Right ventricle myocardium superior (tissue), 1 donor: ENCODE measurements around the gene RNF39. TPM values are rescaled to one million over a fixed set of nuclear protein-coding genes. Genes with fewer than 3 reads are reported as not detected.

Experiments used
- ATAC-seq: fragments of 200-7000 bp; cut with Tn5 transposase; one replicate; pipeline ENCODE4 v1.9.1; 2020; ENCODE audit warnings: mild to moderate bottlenecking; ENCODE audit not compliant: poor library complexity
- DNase-seq: peaks from one replicate; pipeline ENCODE4 v3.0.0-alpha.2; 2020
- intact Hi-C: fragments of 100-400 bp; cut with DNase I; formaldehyde crosslinking; loops from one replicate; pipeline ENCODE4 v1.11.2; 2022
- total RNA-seq: library from RNA; stranded (reverse); fragmentation: NEBNext Ultra II Directional; extraction: Animal tissue kit (Norgen Biotek cat#: 25700); gene quantifications from one replicate; pipeline ENCODE4 v1.2.1, GENCODE V29; 2021
- donor health status: DM: no; HTN: yes; CAD: no; lungs with severe emphysema.

The RNF39 gene
- total RNA-seq, 1 donor from 2014 or later: not detected

DNA sequence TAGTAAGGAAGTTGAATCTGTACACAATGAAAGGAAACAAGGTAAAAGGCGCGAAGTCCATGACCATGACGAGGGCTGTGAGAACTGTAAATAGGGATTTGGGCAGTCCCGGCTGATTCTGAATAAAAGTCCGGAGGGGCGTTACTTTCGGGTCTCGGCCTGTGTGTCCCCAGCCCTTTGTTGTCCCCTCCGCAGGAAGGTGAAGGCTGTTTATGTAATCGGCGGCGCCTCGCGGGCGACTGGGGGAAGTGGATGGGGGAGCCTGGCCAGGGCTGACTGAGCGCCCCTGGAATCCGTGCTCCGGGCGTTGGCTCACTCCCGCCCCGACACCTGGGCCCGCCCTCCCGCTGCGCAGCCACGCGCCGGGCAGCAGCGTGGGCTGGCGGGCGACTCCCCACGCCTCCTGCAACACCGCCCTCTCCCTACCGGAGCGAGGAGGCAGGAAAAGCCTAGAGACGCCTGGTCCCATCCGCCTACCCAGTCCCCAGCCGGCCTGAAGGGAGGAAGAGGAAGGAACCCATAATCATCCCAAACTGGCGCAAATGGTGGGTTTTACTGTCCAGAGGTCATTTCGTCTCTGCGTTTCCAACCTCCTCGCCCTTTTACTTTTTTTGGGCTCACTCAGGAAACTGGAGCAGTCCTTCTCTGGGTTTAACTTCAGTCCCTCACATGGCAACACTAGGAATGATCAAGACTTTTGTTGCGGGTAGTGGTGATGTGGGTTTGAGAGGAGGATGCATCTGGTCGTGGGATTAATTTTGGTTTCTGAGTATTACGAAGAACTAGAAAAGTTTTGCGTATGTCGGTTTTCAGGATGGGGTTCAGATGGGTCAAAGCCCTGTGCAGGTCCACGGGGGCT is 25.2 kb upstream of the RNF39 start:
- ATAC-seq (peak; percentile 26), DNase-seq (peak; percentile 49)
- intact Hi-C loops: no loop called here

DNA sequence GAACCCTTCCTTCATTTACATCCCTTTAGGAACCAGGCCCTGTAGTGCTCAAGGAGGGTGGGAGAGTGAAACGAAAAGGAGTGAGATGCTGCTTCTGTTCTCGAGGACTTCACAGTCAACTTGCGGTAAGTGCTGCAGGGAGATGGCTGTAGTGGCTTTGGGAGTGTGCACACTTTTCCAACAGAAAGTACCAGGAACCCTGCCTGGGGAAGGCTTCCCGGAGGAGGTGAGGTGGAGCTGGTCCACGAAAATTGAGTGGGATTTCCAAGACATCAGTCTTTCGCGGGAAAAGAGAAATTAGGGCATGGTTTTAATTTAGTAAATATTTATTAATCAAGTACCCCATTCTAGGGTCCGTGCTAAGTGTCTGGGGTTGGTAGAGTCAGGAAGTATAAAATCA is 24.6 kb upstream of the RNF39 start:
- intact Hi-C loops: no loop called here
- DNase-seq (no peak), ATAC-seq (no peak)

DNA sequence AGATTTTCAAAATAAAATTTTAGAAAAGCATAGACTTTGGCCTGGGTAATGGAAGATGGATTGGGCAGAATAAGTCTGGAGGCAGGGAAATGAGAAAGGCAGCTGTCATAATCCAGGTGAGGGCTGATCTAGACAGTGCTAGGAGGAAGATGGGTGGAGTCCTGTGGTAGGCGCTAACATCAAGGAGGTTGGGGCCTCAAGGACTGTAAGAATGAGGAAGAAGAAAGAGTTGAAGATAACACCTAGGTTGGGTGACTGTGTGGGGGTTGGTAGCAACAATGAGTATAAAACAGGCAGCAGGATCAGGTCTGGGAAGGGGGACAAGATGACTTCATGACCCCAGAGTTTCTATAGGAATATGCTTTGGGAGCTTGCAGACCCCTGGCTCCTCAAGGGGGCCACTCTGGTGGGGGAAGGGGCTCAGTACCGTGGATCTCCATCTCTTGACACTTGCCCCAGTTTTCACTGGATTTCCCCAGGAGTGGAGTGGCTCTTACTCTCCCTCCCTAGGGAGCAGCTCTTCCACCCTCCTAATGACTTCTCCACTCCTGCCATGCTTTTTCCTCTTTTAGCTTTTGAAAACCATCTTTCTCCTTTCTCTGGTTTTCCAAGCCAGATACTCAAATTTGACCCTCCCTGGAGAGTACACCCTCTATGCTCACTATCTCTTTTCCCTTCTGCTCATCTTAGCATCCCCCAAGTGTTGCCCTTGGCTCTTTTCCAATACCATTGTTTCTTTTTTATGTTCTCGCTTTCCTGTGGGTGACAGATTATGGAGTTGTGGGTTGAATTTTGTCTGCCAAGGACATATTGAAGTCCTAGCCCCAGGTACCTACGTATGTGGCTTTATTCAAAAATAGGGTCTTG is 22.6 kb upstream of the RNF39 start:
- DNase-seq (no peak), ATAC-seq (no peak)
- intact Hi-C loops: no loop called here

- no peak for DNase-seq
- ATAC-seq: no peak
- intact Hi-C loops: no loop called here
Observed at GRCh38 chr6:30096829-30097228, 21.3 kb upstream of the RNF39 start.

DNA sequence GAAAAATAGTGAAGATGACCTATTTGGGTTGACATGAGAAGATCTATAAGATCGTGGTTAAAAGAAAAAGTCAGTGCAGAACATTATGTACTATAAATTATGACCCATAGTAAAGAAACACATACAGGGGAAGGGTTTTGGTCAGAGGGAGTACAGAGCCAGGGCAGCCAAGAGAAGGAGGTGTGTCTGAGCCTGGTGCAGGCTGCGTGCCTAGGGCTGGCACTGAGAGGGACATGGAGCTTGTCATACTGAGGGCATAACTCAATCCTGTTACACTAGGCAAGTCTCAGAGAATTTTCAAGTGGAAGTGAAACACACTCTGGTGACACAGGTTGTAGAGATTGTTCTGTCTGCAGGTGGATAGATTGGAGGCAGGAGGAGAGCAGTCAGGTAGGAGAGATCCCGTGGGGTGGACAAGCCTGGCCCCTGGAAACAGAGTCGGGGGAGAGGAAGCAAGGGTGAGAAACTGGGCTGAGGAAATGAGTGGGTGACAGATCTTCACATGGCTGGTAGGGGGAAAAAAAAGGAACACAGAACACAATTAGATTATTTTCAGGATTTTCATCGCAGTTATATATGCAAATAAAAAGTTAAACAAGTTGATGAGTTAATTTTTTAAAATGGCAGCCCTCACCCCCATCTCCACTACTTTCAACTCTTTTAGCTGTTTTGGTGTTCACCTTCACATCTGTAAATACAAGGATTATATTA is 18.5 kb upstream of the RNF39 start:
- ATAC-seq (no peak), DNase-seq (no peak)
- intact Hi-C loops: no loop called here

GRCh38 chr6:30092852-30093543 is 17.4 kb upstream of the RNF39 start:
- no peak for ATAC-seq

DNA sequence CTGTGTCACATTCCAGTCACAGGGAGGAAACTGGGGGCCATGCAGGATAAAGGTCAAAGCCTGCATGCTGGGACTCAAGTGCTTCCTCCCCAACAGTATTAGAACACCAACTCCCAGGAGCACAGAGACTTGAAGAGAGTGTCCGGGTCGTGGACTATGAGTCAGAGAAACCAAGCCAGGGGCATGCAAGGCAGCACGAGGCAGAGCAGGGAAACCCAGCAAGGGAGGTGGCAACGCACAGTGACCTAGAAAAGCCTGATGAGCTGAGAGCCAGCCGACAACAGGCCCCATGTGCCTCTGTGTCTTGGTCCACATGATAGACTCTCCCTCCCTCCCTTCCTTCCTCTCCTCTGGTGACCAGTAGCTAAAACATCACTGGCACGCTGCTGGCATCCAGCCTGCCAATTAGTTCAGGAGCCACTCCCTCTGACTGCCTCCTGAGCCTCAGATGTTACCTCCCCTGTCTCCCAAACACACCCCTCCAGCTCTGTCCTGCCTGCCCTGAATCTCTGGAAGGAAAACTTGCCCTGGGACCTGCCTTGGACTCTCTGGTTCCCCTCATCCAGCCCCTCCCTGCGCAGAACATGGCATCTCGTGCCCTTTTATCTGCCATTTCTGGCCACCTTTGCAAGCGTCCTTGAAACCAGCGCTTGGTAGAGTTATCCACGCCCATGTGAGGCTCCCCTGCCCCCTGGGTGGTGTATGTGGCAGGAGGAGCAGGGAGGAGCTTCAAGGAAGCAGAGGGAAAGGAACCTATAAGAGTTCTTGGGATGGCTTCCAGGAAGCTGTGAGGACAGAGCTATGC is 16.2 kb upstream of the RNF39 start:
- intact Hi-C loops: no loop called here
- ATAC-seq (peak; percentile 38), DNase-seq (no peak)

More at GRCh38 chr6:30092852-30093543, 17.4 kb upstream of the RNF39 start:
- DNase-seq: no peak
- intact Hi-C loops: no loop called here

GRCh38 chr6:30087876-30088275 is 12.3 kb upstream of the RNF39 start:
- DNase-seq: no peak
- intact Hi-C loops: no loop called here
- no peak for ATAC-seq

DNA sequence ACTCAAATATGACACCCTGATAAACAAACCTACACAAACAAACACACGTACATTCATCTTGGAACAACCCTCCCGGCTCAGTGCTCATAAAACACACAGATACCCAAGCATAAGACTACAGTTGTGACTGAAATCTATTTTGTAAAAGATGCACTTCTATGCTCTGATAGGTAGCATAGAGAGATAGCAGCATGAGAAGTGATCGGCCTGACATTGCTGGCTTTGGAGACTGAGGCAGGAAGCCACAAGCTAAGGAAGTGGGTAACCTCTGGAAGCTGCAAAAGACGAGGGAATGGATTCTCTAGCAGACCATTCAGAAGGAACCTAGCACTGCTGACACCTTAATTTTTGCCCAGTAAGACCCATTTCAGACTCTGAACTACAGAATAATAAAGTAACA is 1.6 kb upstream of the RNF39 start:
- ATAC-seq: no peak
- intact Hi-C loops: no loop called here

GRCh38 chr6:30075790-30076732 is 492 bp upstream of the RNF39 start:
- no peak for DNase-seq
- intact Hi-C loops: no loop called here
- ATAC-seq: no peak

More for the DNA sequence above, 1.6 kb upstream of the RNF39 start:
- no peak for DNase-seq

GRCh38 chr6:30074331-30075093 is 1.1 kb downstream of the RNF39 start:
- no peak for DNase-seq
- ATAC-seq: no peak
- intact Hi-C loops: no loop called here

- no peak for ATAC-seq
- intact Hi-C loops: no loop called here
Observed at GRCh38 chr6:30073489-30074235, 1.9 kb downstream of the RNF39 start.

DNA sequence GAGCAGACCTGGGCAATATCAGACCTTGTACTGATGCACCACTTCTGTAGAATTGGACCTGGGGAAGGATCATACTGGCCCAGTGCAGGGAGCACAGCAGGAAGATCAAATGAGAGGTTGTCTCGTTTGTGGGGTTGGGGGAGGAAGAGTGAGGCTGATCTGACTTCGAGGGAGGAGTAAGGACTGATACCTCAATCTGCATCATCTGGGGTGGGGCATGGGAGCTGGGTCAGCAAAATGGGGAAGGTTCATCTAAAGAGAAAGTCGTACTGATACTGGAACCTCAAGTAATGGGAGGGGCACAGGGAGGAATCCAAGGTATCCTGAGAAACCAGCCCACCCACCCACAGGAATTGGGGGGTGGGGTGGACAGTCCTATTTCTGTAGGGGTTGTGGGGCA is 3.7 kb downstream of the RNF39 start:
- DNase-seq (no peak), ATAC-seq (no peak)

More at GRCh38 chr6:30073489-30074235, 1.9 kb downstream of the RNF39 start:
- no peak for DNase-seq

DNA sequence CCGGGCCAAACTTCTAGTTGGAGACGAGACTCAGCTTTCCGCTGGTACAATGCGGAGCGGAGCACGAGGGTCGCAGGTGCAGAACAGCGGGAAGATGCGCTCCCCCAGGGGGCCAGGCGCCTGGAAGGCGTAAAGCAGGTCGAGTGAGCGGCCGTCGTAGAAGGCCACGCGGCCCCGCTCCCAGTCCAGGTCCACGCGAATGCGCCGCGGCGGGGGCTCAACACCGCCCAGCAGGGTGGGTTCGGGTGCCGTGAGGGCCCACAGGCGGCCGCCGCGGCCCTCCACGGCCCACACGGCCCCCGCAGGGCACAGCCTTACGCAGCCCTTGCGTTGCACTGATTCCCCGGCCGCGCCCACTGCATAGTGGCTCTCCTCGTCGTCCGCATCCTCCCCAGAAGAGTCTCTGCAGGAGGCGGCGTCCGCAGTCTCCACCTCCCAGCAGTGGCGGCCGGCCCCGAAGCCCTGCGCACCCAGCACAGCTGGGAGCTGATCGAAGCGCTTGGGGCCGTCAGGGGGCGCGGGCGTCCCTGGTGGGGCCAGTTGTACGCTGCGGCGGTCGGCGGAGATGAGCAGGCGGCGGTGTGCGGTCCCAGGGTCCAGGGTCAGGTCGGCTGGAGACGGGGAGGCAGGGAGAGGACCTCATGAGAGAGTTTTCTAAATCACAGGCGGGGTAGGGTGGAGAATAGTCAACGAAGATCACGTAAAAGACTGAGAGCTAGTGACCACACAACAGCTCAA is 4.3 kb downstream of the RNF39 start:
- DNase-seq (peak; percentile 48), ATAC-seq (no peak)
- intact Hi-C loops: no loop called here

More for the DNA sequence above, 3.7 kb downstream of the RNF39 start:
- intact Hi-C loops: no loop called here
